NT2/D1 (cell line): ENCODE measurements around the gene MRPL40.

Experiments used
- DNase-seq: peaks from one replicate; pipeline ENCODE4 v3.0.0-alpha.2; 2011; ENCODE audit warnings: low read depth, low spot score
- H3K27me3 ChIP-seq: 2 replicates; pipeline ENCODE4 v1.6.0; 2011; ENCODE audit warnings: mild to moderate bottlenecking; ENCODE audit not compliant: insufficient read length, insufficient read depth
- H3K36me3 ChIP-seq: 2 replicates; pipeline ENCODE4 v1.6.1; 2011; ENCODE audit warnings: mild to moderate bottlenecking, low read length, mixed read lengths; ENCODE audit not compliant: insufficient read depth, insufficient read length
- H3K4me1 ChIP-seq: 2 replicates; pipeline ENCODE4 v1.5.1; 2011; ENCODE audit not compliant: insufficient read depth, insufficient read length
- H3K4me3 ChIP-seq: 2 replicates; pipeline ENCODE4 v1.5.1; 2011; ENCODE audit warnings: low read depth; ENCODE audit not compliant: insufficient read length
- H3K9ac ChIP-seq: 2 replicates; pipeline ENCODE4 v1.6.0; 2011; ENCODE audit warnings: low read depth; ENCODE audit not compliant: insufficient read length
- H3K9me3 ChIP-seq: 2 replicates; pipeline ENCODE4 v1.5.1; 2011; ENCODE audit warnings: mild to moderate bottlenecking, low read length; ENCODE audit not compliant: insufficient read depth
- SUZ12 ChIP-seq: IDR thresholded peaks from 2 replicates; pipeline ENCODE4 v1.6.1; 2011; ENCODE audit not compliant: insufficient read length, insufficient read depth; ENCODE audit errors: extremely low read depth
- YY1 ChIP-seq: IDR thresholded peaks from 2 replicates; pipeline ENCODE4 v1.6.1; 2011; ENCODE audit not compliant: insufficient read length, insufficient read depth
- ZNF274 ChIP-seq: IDR thresholded peaks from 2 replicates; pipeline ENCODE4 v1.6.1; 2011; ENCODE audit warnings: mild to moderate bottlenecking, low read depth, low read length

The MRPL40 gene

GRCh38 chr22:19407649-19408606 lies 24.4 kb upstream of the MRPL40 start:
- H3K36me3 ChIP-seq = peaks cover 72% of the 10 kb centered on the region
- no peak for DNase-seq
- H3K4me1 ChIP-seq = no peaks in the 10 kb centered on the region

GRCh38 chr22:19410941-19411689 lies 21.2 kb upstream of the MRPL40 start:
- DNase-seq = no peak
- no peaks in the 10 kb centered on the region for H3K27me3 ChIP-seq

More at GRCh38 chr22:19407649-19408606, 24.4 kb upstream of the MRPL40 start:
- Histone ChIP-seq H3K9ac (no peak overlapping the region), H3K9me3 (no peaks in the 10 kb centered on the region), H3K4me3 (no peak overlapping the region), H3K27me3 (no peaks in the 10 kb centered on the region)
- TF ChIP-seq ZNF274 (no peak), YY1 (no peak), SUZ12 (no peak)

DNA sequence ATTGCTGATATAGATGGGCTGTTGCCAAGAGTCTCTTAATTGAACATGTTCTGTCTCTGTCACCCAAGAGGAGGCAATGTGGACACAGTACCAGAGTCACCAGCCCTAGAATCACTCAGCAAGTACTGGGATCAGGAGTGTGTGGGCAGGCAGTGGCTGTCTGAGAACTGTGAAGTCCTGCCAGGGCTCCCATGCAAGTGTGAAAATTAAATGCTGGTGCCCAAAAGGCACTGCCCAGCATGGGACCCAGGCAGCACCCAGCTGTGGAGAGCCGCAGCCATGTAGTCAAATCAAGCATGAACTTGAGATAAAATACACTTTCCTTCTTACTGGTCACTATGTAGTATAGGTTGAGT lies 20.7 kb upstream of the MRPL40 start:
- no peaks in the 10 kb centered on the region for H3K4me1 ChIP-seq
- TF ChIP-seq ZNF274 (no peak), YY1 (no peak), SUZ12 (no peak)
- H3K27me3 ChIP-seq = no peaks in the 10 kb centered on the region
- no peak overlapping the region for H3K4me3 ChIP-seq
- no peak for DNase-seq
- peaks cover 47% of the 10 kb centered on the region for H3K36me3 ChIP-seq
- H3K9me3 ChIP-seq = no peaks in the 10 kb centered on the region
- H3K9ac ChIP-seq = no peak overlapping the region

More at GRCh38 chr22:19410941-19411689, 21.2 kb upstream of the MRPL40 start:
- Histone ChIP-seq H3K4me1 (no peaks in the 10 kb centered on the region), H3K4me3 (no peak overlapping the region), H3K9ac (no peak overlapping the region), H3K9me3 (no peaks in the 10 kb centered on the region), H3K36me3 (peaks cover 52% of the 10 kb centered on the region)
- TF ChIP-seq YY1 = no peak
- TF ChIP-seq ZNF274 = no peak
- TF ChIP-seq SUZ12 = no peak

- Histone ChIP-seq H3K27me3 (no peaks in the 10 kb centered on the region), H3K4me3 (no peak overlapping the region), H3K36me3 (peaks cover 40% of the 10 kb centered on the region), H3K4me1 (no peaks in the 10 kb centered on the region), H3K9me3 (no peaks in the 10 kb centered on the region), H3K9ac (no peak overlapping the region)
- TF ChIP-seq SUZ12 = no peak
- no peak for TF ChIP-seq YY1
- TF ChIP-seq ZNF274 = no peak
- DNase-seq = no peak
Measured at GRCh38 chr22:19412478-19412877, 19.9 kb upstream of the MRPL40 start.

DNA sequence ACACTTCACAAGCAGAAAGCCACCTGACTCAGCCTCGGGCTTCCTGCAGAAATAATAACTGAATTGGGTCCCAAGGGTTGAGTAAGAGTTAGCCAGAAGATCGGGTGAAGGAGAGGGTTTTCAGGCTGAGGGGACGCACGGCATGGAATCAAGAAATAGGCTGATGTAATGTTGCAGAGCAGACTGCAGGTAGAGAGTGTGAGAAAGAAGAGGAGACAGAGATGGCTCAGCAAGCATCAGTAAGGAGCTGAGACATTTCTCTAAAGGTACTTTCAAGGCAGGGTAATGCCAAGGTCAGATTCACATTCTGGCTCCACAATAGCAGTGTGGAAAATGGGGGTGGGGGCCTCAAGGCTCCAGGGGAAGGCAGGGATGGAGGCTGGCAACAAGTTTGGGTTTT lies 19.4 kb upstream of the MRPL40 start:
- no peaks in the 10 kb centered on the region for H3K9me3 ChIP-seq
- no peaks in the 10 kb centered on the region for H3K27me3 ChIP-seq
- no peak for TF ChIP-seq SUZ12
- no peak for TF ChIP-seq YY1
- no peak for TF ChIP-seq ZNF274
- peaks cover 35% of the 10 kb centered on the region for H3K36me3 ChIP-seq
- H3K4me1 ChIP-seq = no peaks in the 10 kb centered on the region
- H3K9ac ChIP-seq = no peak overlapping the region
- H3K4me3 ChIP-seq = no peak overlapping the region
- no peak for DNase-seq

DNA sequence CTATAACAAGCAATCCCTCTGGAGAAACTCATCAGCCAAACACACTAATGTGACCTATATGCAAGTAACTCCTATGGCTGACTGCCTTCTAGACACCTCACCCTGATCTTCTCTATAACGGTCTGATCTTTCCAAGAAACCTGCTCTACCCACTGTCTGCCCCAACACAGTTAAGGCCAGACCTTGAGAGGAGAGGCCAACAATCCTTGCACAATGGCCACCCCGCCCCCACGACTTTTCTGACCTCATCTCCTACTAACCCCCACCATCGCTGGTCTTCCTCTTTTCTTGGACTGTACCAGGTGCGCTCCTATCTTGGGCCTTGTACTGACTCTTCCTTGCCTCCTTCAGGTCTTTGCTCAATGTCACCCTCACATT lies 13.3 kb upstream of the MRPL40 start:
- no peak overlapping the region for H3K9ac ChIP-seq
- H3K36me3 ChIP-seq = no peaks in the 10 kb centered on the region
- no peaks in the 10 kb centered on the region for H3K27me3 ChIP-seq
- TF ChIP-seq SUZ12 = no peak
- no peaks in the 10 kb centered on the region for H3K9me3 ChIP-seq
- no peak overlapping the region for H3K4me3 ChIP-seq
- no peak for DNase-seq
- H3K4me1 ChIP-seq = peaks cover 6% of the 10 kb centered on the region

- Histone ChIP-seq H3K9ac (no peak overlapping the region), H3K27me3 (no peaks in the 10 kb centered on the region), H3K9me3 (no peaks in the 10 kb centered on the region), H3K36me3 (peaks cover 4% of the 10 kb centered on the region), H3K4me1 (peaks cover 6% of the 10 kb centered on the region), H3K4me3 (no peak overlapping the region)
- no peak for DNase-seq
- TF ChIP-seq ZNF274 = no peak
- no peak for TF ChIP-seq YY1
- TF ChIP-seq SUZ12 = no peak
Measured at GRCh38 chr22:19419464-19420178, 12.7 kb upstream of the MRPL40 start.
